Mesenchymal stem cell (in vitro differentiated cells and primary cell): Measurements from ENCODE around the gene SCFD2.

Experiments
- DNase-seq: peaks from one replicate; pipeline ENCODE4 v3.0.0-alpha.2; 2013
- H2AFZ ChIP-seq: one replicate; pipeline ENCODE4 v1.6.1; 2013; ENCODE audit warnings: low read depth, mild to moderate bottlenecking, control low read depth, inconsistent platforms, low read length, moderate library complexity
- H2AK5ac ChIP-seq: 2 replicates; pipeline ENCODE4 v1.6.1; 2013; ENCODE audit warnings: low read length, moderate library complexity, mild to moderate bottlenecking, inconsistent platforms; ENCODE audit not compliant: severe bottlenecking
- H2BK120ac ChIP-seq: one replicate; pipeline ENCODE4 v1.6.1; 2013; ENCODE audit warnings: low read depth, mild to moderate bottlenecking, inconsistent platforms, low read length, moderate library complexity
- H2BK12ac ChIP-seq, 2 experiments: one replicate each; pipeline ENCODE4 v1.6.1; 2013; ENCODE audit warnings: inconsistent platforms in 2 of 2, low read length in 2 of 2, mild to moderate bottlenecking in 2 of 2, moderate library complexity in 2 of 2, control low read depth in 1 of 2
- H2BK15ac ChIP-seq: one replicate; pipeline ENCODE4 v1.6.1; 2013; ENCODE audit warnings: mild to moderate bottlenecking, low read depth, inconsistent platforms; ENCODE audit not compliant: poor library complexity, severe bottlenecking
- H2BK5ac ChIP-seq: 2 replicates; pipeline ENCODE4 v1.6.1; 2013; ENCODE audit warnings: low read depth, mild to moderate bottlenecking, low read length, control low read depth, inconsistent platforms; ENCODE audit not compliant: poor library complexity, severe bottlenecking
- H3K14ac ChIP-seq, 2 experiments: one replicate each; pipeline ENCODE4 v1.6.1; 2013; ENCODE audit warnings: inconsistent platforms in 2 of 2, low read length in 2 of 2, control low read depth in 1 of 2, mild to moderate bottlenecking in 1 of 2, moderate library complexity in 1 of 2
- H3K18ac ChIP-seq, 2 experiments: one replicate each; pipeline ENCODE4 v1.6.1; 2013; ENCODE audit warnings: inconsistent platforms in 2 of 2, low read length in 2 of 2, control low read depth in 1 of 2, low read depth in 1 of 2, mild to moderate bottlenecking in 1 of 2
- H3K23ac ChIP-seq, 2 experiments: one replicate each; pipeline ENCODE4 v1.6.1; 2013; ENCODE audit warnings: inconsistent platforms in 2 of 2, low read length in 2 of 2, mild to moderate bottlenecking in 2 of 2, moderate library complexity in 2 of 2, control low read depth in 1 of 2
- H3K27ac ChIP-seq: 2 replicates; pipeline ENCODE4 v1.5.1; 2013; ENCODE audit warnings: mild to moderate bottlenecking, moderate library complexity, low read length, control low read depth, inconsistent platforms; ENCODE audit not compliant: poor library complexity, severe bottlenecking
- H3K27me3 ChIP-seq, 2 experiments: 2 replicates each; pipeline versions ENCODE4 v1.6.1 to v1.7.0; 2013; ENCODE audit warnings: low read length in 2 of 2, mild to moderate bottlenecking in 2 of 2, moderate library complexity in 2 of 2, control low read depth in 1 of 2, inconsistent platforms in 1 of 2; ENCODE audit not compliant: control insufficient read depth in 1 of 2, insufficient read depth in 1 of 2
- H3K36me3 ChIP-seq, 2 experiments: 2 replicates each; pipeline versions ENCODE4 v1.6.1 to v1.7.0; 2013; ENCODE audit warnings: low read length in 2 of 2, control low read depth in 1 of 2, inconsistent platforms in 1 of 2, low read depth in 1 of 2, mild to moderate bottlenecking in 1 of 2; ENCODE audit not compliant: insufficient read depth in 2 of 2, control insufficient read depth in 1 of 2
- H3K4ac ChIP-seq, 2 experiments: one replicate each; pipeline ENCODE4 v1.6.1; 2013; ENCODE audit warnings: inconsistent platforms in 2 of 2, low read length in 2 of 2, mild to moderate bottlenecking in 2 of 2, moderate library complexity in 2 of 2, control low read depth in 1 of 2, low read depth in 1 of 2
- H3K4me1 ChIP-seq: 2 replicates; pipeline ENCODE4 v1.6.1; 2013; ENCODE audit warnings: low read depth, low read length, control low read depth; ENCODE audit not compliant: control insufficient read depth, insufficient read depth
- H3K4me2 ChIP-seq: 2 replicates; pipeline ENCODE4 v1.6.1; 2013; ENCODE audit warnings: low read length, mild to moderate bottlenecking, inconsistent platforms; ENCODE audit not compliant: poor library complexity, severe bottlenecking
- H3K4me3 ChIP-seq, 2 experiments: 2 replicates each; pipeline versions ENCODE4 v1.5.1 to v1.7.0; 2013; ENCODE audit warnings: low read length in 2 of 2, mild to moderate bottlenecking in 2 of 2, control low read depth in 1 of 2, low read depth in 1 of 2; ENCODE audit not compliant: insufficient read depth in 1 of 2
- H3K79me1 ChIP-seq: replicated peaks from 2 replicates; pipeline ENCODE4 v1.6.1; 2013; ENCODE audit warnings: mild to moderate bottlenecking, control low read depth, low read length, inconsistent platforms; ENCODE audit not compliant: poor library complexity, severe bottlenecking
- H3K9ac ChIP-seq: 2 replicates; pipeline ENCODE4 v1.7.0; 2013; ENCODE audit warnings: mild to moderate bottlenecking, low read length, moderate library complexity
- H3K9me3 ChIP-seq: 2 replicates; pipeline ENCODE4 v1.7.0; 2013; ENCODE audit warnings: mild to moderate bottlenecking, low read length; ENCODE audit not compliant: control insufficient read depth
- H4K8ac ChIP-seq: one replicate; pipeline ENCODE4 v1.6.1; 2013; ENCODE audit warnings: inconsistent platforms, mild to moderate bottlenecking, low read length, moderate library complexity
- H4K91ac ChIP-seq: one replicate; pipeline ENCODE4 v1.6.1; 2013; ENCODE audit warnings: mild to moderate bottlenecking, low read length, inconsistent platforms
- WGBS: methylation state at CpG from one replicate; pipeline ENCODE4 v1.1.7; 2013; ENCODE audit warnings: mixed read lengths; 5-methylcytosine and 5-hydroxymethylcytosine counted together

The SCFD2 gene

GRCh38 chr4:53194727-53195126 is 171.1 kb downstream of the SCFD2 start:
- H4K8ac ChIP-seq: no peak overlapping the region
- H3K9me3 ChIP-seq: no peaks in the 10 kb centered on the region
- WGBS: 99% methylated on average over 5 of the region's 5 CpGs

GRCh38 chr4:53193111-53193510 is 172.8 kb downstream of the SCFD2 start:
- Histone ChIP-seq H3K79me1 (peaks cover 4% of the 10 kb centered on the region), H2BK120ac (no peak overlapping the region), H2BK12ac (no peak overlapping the region), H3K4me2 (no peak overlapping the region), H2BK15ac (no peak overlapping the region), H4K91ac (no peak overlapping the region), H3K27ac (no peak overlapping the region), H3K18ac (no peak overlapping the region), H3K4ac (no peak overlapping the region), H4K8ac (no peak overlapping the region), H3K27me3 (no peaks in the 10 kb centered on the region), H2AK5ac (no peak overlapping the region), H3K9me3 (no peaks in the 10 kb centered on the region), H3K4me3 (no peak overlapping the region), H2AFZ (no peak overlapping the region), H3K9ac (no peak overlapping the region), H3K23ac (no peak overlapping the region), H3K14ac (no peak overlapping the region), H2BK5ac (no peak overlapping the region), H3K4me1 (no peaks in the 10 kb centered on the region), H3K36me3 (no peaks in the 10 kb centered on the region)
- DNase-seq: peak; percentile 23
- 100% methylated on average over 1 of the region's 1 CpG for WGBS

More at GRCh38 chr4:53194727-53195126, 171.1 kb downstream of the SCFD2 start:
- no peak overlapping the region for H3K23ac ChIP-seq
- H3K18ac ChIP-seq: peak overlapping the region in 1 of 2 experiments; percentile 54
- no peaks in the 10 kb centered on the region for H3K36me3 ChIP-seq
- peak overlapping the region in 1 of 2 experiments; percentile 85 for H3K4ac ChIP-seq
- no peak for DNase-seq
- H2BK15ac ChIP-seq: no peak overlapping the region
- H4K91ac ChIP-seq: no peak overlapping the region
- H3K14ac ChIP-seq: no peak overlapping the region
- H3K4me2 ChIP-seq: no peak overlapping the region
- peak overlapping the region; percentile 69 to 84 for H2BK12ac ChIP-seq
- H2AK5ac ChIP-seq: no peak overlapping the region
- H2BK5ac ChIP-seq: no peak overlapping the region
- H2BK120ac ChIP-seq: peak overlapping the region; percentile 49
- H2AFZ ChIP-seq: no peak overlapping the region
- H3K9ac ChIP-seq: no peak overlapping the region
- H3K4me1 ChIP-seq: no peaks in the 10 kb centered on the region
- no peak overlapping the region for H3K27ac ChIP-seq
- peaks cover 4% of the 10 kb centered on the region for H3K79me1 ChIP-seq
- H3K4me3 ChIP-seq: no peak overlapping the region
- H3K27me3 ChIP-seq: no peaks in the 10 kb centered on the region

- H3K4me2 ChIP-seq: no peak overlapping the region
- H3K9me3 ChIP-seq: no peaks in the 10 kb centered on the region
- H2AFZ ChIP-seq: no peak overlapping the region
- peaks cover 4% of the 10 kb centered on the region for H3K79me1 ChIP-seq
- H3K36me3 ChIP-seq: no peaks in the 10 kb centered on the region
- no peak overlapping the region for H4K8ac ChIP-seq
- no peak overlapping the region for H3K23ac ChIP-seq
- H3K27ac ChIP-seq: no peak overlapping the region
- H3K4me3 ChIP-seq: no peak overlapping the region
- H3K9ac ChIP-seq: no peak overlapping the region
- no peak overlapping the region for H3K4ac ChIP-seq
- no peak overlapping the region for H2BK120ac ChIP-seq
- H3K4me1 ChIP-seq: no peaks in the 10 kb centered on the region
- no peak overlapping the region for H4K91ac ChIP-seq
- no peak overlapping the region for H2AK5ac ChIP-seq
- no peak overlapping the region for H2BK12ac ChIP-seq
- H3K27me3 ChIP-seq: no peaks in the 10 kb centered on the region
- peak; percentile 18 for DNase-seq
- WGBS: 56% methylated on average over 3 of the region's 3 CpGs
- H2BK5ac ChIP-seq: no peak overlapping the region
- no peak overlapping the region for H3K18ac ChIP-seq
- H3K14ac ChIP-seq: no peak overlapping the region
- H2BK15ac ChIP-seq: no peak overlapping the region
Observed at GRCh38 chr4:53192496-53192895, 173.4 kb downstream of the SCFD2 start.

- H2BK5ac ChIP-seq: no peak overlapping the region
- no peak overlapping the region for H2AFZ ChIP-seq
- H2BK120ac ChIP-seq: no peak overlapping the region
- peak overlapping the region; percentile 38 to 80 for H2BK12ac ChIP-seq
- H3K4me3 ChIP-seq: no peak overlapping the region
- WGBS: 94% methylated on average over 2 of the region's 4 CpGs
- no peak overlapping the region for H3K4me2 ChIP-seq
- H3K14ac ChIP-seq: no peak overlapping the region
- H3K23ac ChIP-seq: no peak overlapping the region
- no peak for DNase-seq
- H4K8ac ChIP-seq: peak overlapping the region; percentile 12
- peaks cover 4% of the 10 kb centered on the region for H3K79me1 ChIP-seq
- H3K9me3 ChIP-seq: no peaks in the 10 kb centered on the region
- H2AK5ac ChIP-seq: no peak overlapping the region
- no peak overlapping the region for H3K9ac ChIP-seq
- no peak overlapping the region for H3K18ac ChIP-seq
- H3K27ac ChIP-seq: no peak overlapping the region
- no peaks in the 10 kb centered on the region for H3K36me3 ChIP-seq
- no peak overlapping the region for H2BK15ac ChIP-seq
- no peaks in the 10 kb centered on the region for H3K4me1 ChIP-seq
- no peaks in the 10 kb centered on the region for H3K27me3 ChIP-seq
- no peak overlapping the region for H4K91ac ChIP-seq
- H3K4ac ChIP-seq: no peak overlapping the region
Observed at GRCh38 chr4:53191997-53192396, 173.9 kb downstream of the SCFD2 start.
